DMS153 treated with DMSO at 0.1 percent for 48 hours (cell line): Measurements from ENCODE around the gene ALDH3B2.
"Not testable (repeated sequence)": the region's sequence is repeated elsewhere in the genome, so short reads cannot be mapped to it uniquely, and the experiment has no call there.

ENCODE experiments used
- DNase-seq: peaks from one replicate; lab custom pipeline; 2025; ENCODE audit not compliant: unreplicated experiment; lab: John Stamatoyannopoulos, UW

ALDH3B2 gene

GRCh38 chr11:67674442-67674871, at the start of gene ALDH3B2:
ALDH3B2 (minus strand) TSS chr11:67674623; CDS start chr11:67666935, 7,688 bp downstream.
- peak; percentile 39 for DNase-seq

- not testable (repeated sequence) for DNase-seq
Measured at GRCh38 chr11:67723036-67723435, 48.6 kb upstream of the ALDH3B2 start.

DNA sequence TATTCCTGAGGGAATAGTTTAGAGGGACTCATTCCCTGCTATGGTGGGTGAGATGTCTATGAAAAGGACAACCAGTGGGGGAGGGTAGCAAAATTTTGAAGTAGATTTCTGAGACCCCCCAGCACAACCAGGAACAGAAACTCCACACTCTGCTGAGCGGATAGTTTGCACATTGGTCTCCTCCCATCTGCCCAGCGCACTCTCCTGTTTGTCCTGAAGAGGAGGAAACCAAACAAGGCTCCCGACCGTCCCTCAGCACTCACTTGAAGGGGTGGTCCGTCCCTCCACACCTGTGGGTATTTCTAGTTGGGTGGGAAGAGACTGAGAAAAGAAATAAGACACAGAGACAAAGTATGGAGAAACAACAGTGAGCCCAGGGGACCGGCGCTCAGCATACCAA, 41.8 kb upstream of the ALDH3B2 start:
- DNase-seq = not testable (repeated sequence)

DNA sequence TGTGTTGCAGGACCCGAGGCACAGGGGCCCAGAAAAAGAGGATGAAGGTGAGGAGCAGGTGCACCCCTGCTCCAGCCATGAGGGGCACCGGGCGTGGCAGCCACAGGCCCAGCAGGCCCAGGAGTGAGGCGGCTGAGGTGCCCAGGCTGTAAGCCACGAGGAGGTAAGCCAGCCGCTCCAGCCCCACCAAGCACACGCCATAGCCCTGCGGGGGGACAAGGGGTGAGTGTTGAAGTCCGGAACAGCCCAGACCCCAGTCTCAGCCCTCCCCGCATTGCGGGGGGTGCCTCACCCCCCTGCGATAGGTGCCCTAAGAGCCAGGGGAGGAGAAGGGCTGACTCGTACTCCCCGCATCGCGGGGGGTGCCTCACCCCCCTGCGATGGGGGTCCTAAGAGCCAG, 41.4 kb upstream of the ALDH3B2 start:
- DNase-seq = not testable (repeated sequence)

DNA sequence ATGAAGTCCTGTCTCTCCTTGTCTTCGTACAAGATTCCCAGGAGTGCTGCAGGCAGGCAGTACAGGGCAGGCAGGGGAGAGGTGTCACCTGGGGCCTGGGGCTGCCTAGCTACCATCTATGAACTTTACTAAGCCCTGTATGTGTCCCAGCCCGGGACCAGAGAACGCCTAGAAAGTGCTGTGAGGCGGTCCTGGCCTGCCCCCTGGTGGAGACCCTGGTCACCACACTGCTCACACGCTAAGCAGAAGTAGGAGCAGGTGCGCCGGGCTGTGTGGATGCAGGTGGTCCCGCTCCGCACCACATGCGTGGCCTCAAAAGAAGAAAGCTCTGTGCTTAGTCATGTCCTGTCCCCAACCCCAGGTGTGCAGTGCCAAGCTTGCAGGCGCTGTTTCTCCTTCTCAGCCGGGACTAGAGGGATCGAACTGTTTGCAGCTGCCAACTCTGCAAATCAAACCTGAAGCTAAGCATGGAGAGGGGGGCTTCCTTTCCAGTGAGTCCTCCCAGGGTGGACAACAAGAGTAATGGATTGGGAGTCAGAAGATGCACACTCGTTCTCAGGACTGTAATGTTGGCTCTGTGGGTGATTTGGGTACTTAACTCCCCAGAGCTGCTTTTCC, 39.6 kb upstream of the ALDH3B2 start:
- DNase-seq = not testable (repeated sequence)

GRCh38 chr11:67711676-67712075, 37.3 kb upstream of the ALDH3B2 start:
- DNase-seq = not testable (repeated sequence)

DNA sequence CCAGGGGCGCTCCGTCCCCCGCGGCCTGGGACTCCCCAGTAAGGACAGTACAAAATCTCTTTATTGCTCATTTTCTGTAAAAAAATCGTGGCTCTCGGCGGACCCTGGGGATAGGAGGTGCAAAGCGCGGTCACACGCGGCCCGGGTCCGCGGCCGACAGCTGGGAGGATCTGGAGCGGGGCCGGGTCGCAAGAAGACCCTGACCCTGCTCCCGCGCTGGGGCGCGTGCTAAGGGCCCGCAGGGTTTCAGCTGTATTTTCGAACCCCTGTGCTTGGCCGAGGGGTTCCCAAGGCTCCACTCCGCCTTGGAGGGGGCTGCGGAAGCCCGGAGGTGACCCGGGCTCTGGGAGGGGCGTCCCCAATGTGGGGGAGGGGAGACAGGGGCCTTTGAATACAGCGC, 36.8 kb upstream of the ALDH3B2 start:
- DNase-seq = not testable (repeated sequence)

DNA sequence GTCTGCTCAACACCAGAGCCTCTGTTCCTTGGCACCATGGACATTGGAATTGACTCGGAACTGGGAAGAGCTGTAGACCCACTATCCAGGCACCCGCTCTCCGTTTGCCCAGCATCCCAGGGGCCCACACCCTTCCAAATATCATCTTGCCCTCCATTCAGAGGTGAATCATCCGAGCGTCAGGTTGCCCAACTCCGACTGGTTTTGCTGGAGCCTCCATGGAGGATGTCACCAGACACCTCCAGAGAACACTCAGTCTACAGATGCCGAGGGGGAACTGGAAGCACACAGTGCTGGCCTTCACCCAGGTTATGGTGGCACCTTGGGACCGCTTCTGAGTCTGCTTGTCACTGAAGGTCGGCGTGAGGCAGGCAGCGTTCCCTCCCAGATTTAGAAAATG, 35.4 kb upstream of the ALDH3B2 start:
- not testable (repeated sequence) for DNase-seq

- DNase-seq = no peak
Measured at GRCh38 chr11:67705264-67705663, 30.8 kb upstream of the ALDH3B2 start.

GRCh38 chr11:67704524-67704923, 30.1 kb upstream of the ALDH3B2 start:
- DNase-seq = no peak

- not testable (repeated sequence) for DNase-seq
Measured at GRCh38 chr11:67703709-67704108, 29.3 kb upstream of the ALDH3B2 start.

DNA sequence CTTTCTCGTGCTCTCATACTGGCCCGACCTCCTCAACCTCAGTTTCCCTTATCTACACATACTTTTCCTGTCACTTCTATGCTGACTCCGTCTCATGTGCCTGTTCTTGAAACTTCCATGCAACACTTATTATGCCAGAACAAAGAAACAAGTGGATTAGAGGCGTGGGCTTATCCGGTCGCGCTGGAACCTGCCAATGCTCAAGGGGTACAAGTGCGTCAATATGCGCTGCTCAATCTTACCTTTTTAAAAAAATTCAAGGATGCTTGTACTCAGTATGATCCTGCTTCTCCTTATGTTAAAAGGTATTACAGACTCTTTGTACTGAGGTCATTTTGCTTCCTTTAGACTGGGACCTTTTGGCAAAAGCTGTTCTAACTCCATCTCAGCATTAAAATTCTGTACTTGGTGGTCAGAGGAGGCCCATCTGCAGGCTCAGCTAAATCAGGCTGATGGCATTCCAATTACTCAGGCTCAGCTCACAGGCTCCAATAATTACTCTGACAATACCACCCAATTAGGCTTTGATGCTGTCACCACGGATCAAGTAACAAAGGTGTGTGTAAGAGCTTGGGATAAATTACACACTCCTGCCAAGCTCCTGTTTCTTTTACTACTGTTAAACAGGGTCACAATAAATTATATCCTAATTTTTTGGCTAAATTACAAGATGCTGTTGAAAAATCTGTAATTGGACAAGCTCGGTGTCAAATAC, 26.3 kb upstream of the ALDH3B2 start:
- DNase-seq = no peak

- DNase-seq = no peak
Measured at GRCh38 chr11:67700141-67700540, 25.7 kb upstream of the ALDH3B2 start.

DNA sequence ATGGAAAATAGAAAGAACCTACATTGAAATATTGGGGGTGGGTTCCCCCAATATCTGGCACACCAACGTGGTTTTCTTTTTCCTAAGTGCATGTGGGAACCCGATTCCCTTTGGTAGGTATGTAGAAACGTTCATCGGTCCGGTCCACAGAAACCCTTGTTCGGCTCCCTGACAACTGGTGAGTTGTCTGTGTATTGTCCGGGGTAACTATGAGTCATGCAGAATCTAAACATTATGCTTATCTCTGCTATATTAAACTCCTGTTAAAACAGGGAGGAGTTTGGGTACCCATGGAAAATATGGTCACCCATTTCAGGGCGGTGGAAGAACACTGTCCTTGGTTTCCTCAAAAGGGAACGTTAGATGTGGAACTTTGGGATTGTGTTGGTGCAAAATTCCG, 25.1 kb upstream of the ALDH3B2 start:
- DNase-seq = no peak

GRCh38 chr11:67698247-67698646, 23.8 kb upstream of the ALDH3B2 start:
- DNase-seq = no peak

DNA sequence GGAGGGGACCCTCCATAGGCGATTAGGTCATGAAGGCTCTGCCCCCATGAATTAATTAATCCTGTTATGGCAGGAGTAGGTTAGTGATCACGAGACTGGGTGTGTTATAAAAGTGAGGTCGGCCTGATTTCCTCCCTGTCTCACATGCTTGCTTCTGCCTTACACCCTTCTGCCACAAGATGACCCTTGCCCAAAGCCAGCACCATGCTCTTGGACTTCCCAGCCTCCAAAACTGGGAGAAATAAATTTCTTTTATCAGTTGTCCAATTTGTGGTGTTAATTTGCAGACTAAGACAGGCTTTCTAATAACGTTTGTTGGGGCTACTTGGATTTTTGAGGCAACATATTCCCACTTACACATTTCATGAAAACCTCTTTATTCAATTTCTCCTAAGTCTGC, 23.4 kb upstream of the ALDH3B2 start:
- DNase-seq = no peak

GRCh38 chr11:67696998-67697397, 22.6 kb upstream of the ALDH3B2 start:
- no peak for DNase-seq

DNA sequence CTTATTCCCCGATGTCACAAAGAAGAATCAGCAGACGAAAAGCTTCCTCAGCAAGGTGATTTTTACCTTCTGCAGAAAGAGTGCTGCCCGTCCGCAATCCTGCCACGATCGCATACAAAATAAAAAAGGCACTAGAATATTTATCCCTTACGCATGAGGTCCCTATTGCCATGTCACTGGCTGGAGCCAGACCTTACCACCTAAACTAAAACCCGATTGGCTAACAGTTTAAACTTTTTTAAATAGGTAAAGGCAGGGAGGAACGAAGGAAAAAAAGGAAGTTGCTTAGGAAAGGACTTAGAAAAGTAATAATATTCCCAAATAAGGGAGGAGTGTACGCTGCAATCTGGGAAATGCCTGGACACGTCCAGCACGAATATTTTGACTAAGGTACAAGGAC, 21.2 kb upstream of the ALDH3B2 start:
- no peak for DNase-seq

DNA sequence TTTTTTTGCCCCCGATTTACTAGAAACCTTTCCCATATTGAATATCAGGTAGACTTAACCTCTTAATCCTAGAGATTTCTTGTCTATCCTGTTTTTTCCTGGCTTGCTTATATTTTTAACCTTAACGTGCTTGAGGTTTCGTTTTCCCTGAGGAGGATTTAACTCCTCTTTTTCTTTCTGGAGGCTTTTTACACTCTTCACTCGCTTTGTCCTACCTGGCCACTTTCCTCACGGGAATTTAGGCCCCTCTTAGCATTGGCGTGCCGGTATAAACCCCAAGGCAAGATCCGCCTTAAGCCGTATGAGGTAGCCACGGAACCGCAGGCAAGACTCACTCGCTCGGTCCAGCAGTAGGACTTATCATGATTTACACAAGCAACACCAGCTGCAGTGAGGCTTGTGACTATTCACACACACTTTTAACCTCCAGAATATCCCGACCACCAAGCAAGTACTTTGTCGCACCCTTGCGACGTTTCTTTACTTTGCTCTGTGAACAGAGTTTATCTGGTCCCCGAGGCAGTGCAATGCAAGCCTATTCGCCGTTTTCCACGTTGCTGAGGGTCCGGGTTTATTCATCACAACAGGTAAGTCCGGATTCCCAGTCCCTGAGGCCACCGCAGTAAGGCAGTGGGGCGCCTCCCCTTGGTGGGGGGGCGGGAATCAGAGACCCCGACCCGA, 20.6 kb upstream of the ALDH3B2 start:
- no peak for DNase-seq

DNA sequence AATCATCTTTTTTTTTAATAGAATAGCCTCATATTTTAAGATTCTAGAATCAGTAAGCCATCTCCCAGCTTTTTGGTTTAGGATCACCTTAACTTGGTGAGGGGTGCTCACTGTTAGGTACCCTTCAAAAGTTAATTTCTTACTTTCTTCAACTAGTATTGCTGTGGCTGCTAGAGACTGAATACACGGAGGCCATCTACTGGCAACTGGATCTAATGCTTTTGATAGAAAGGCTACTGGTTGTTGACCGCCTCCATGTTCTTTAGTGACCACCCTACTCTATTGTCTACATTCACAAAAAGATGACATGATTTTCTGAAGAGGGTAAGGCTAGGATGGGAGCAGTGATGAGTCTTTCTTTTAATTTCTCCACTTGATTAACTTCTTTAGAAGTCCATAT, 16.7 kb upstream of the ALDH3B2 start:
- DNase-seq = no peak

- DNase-seq = no peak
Measured at GRCh38 chr11:67689178-67689577, 14.8 kb upstream of the ALDH3B2 start.

DNA sequence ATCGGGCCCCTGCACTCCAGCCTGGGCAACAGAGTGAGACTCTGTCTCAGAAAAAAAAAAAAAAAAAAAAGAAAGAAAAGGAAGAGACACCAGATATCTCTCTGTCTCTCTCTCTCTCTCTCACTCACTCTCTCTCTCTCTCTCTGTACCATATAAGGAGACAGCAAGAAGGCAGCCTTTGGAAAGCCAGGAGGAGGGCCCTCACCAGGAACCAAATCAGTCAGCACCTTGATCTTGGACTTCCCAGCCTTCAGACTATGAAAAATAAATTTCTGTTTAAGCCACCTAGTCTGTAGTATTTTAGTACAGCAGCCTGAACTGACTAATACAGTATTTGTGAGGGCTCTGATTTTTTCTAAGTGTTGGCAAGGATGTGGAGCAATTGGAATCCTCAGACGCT, 13.6 kb upstream of the ALDH3B2 start:
- no peak for DNase-seq
